HTR-8/SVneo (cell line): Measurements from ENCODE around the gene TMBIM1.

Experiments used
- DNase-seq: peaks from one replicate; pipeline ENCODE4 v3.0.0; 2011; ENCODE audit warnings: low spot score, mixed read lengths; ENCODE audit not compliant: insufficient read length
- FAIRE-seq: peaks from 2 replicates; lab custom pipeline; 2011; peaks lifted over from hg19 to GRCh38; lab: Jason Lieb, UNC

The TMBIM1 gene

GRCh38 chr2:218292048-218293014 is at the start of gene TMBIM1:
Gene TMBIM1, minus strand, starts transcription at chr2:218292503. Its CDS starts 10,362 bp downstream, at chr2:218282141.
- DNase-seq (peak; percentile 83), FAIRE-seq (no peak)

- FAIRE-seq = no peak
These were observed 49.1 kb upstream of the TMBIM1 start for GRCh38 chr2:218341381-218341780.

DNA sequence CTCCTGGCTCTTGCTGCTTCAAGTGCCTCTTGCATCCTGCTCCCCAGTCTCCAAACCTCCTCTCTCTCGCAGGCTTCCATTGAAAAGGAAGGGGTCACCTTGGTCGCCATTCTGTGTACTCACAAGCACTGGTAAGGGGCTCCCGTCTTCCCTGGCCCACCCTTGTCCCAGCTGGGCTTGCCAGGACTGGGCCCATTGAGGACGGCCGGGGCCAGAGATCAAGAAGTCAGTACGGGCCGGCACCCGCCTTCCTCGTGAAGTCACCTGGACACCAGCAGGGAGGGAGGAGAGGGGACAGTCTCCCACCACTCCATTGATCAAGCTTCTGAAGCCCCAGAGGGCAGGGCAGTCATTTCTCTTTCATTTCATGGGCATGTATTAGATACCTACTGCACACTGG is 48.4 kb upstream of the TMBIM1 start:
- DNase-seq = no peak
- FAIRE-seq = no peak

More at GRCh38 chr2:218341381-218341780, 49.1 kb upstream of the TMBIM1 start:
- DNase-seq = no peak

GRCh38 chr2:218334531-218334930 is 42.2 kb upstream of the TMBIM1 start:
- no peak for DNase-seq
- FAIRE-seq = no peak

GRCh38 chr2:218332920-218333645 is 40.8 kb upstream of the TMBIM1 start:
- no peak for FAIRE-seq
- DNase-seq = no peak

DNA sequence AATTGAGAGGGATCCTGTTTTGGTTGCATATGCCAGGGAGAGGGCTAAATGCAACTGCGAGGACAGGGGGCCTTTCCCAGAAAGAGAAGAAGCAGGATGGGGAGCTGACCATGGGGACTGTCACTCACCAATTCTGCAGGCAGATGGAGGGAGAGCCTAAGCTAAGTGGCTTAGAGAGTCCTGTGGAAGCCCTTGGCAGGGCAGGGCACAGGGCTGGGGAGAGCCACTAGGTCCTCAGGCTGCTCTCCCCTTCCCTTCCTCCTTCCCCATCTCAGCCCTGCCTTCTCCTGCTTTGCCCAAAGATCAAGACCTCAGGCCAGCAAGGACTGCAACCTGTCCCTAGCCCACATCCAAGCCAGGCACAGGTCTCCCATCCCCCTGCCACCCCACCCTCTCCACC is 40.0 kb upstream of the TMBIM1 start:
- FAIRE-seq (no peak), DNase-seq (no peak)

- no peak for DNase-seq
- no peak for FAIRE-seq
These were observed 39.4 kb upstream of the TMBIM1 start for GRCh38 chr2:218331745-218332144.

DNA sequence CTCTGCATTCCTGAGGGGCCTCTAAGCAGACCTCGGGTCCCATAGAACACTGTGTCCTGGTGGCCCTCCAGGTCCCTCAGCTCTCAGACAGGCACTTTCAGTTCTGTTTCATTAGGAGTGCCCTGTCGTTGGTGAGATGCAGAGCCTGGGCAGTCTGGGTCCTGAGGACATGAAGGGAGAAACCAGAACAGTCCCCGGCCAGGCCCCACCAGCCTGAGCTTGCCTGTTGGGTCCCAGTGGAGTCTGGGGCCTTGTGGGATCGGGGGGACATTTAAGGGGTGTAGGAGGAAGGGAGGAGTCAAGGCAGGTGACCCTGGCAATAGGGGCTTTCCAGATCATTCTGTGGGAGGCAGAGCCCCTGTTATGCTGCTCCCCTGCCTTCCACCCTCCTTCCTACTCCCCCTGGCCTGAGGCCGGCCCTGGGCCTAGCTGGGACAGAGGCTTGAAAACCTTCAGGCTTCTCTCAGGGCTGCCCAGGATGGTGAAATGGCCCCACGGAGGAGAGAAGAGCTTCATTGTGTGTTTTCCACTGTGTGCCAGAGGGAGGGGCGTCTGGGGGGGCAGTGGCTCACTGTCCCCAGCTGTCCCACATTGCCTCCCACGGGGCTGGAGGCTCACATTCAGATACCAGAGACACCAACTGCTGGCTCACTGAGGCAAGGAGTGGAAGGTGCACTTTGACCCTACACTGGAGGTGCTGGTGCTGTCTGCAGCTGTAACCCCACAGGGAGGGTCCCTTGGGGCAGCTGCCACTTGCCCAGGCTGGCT is 37.7 kb upstream of the TMBIM1 start:
- FAIRE-seq (no peak), DNase-seq (no peak)

DNA sequence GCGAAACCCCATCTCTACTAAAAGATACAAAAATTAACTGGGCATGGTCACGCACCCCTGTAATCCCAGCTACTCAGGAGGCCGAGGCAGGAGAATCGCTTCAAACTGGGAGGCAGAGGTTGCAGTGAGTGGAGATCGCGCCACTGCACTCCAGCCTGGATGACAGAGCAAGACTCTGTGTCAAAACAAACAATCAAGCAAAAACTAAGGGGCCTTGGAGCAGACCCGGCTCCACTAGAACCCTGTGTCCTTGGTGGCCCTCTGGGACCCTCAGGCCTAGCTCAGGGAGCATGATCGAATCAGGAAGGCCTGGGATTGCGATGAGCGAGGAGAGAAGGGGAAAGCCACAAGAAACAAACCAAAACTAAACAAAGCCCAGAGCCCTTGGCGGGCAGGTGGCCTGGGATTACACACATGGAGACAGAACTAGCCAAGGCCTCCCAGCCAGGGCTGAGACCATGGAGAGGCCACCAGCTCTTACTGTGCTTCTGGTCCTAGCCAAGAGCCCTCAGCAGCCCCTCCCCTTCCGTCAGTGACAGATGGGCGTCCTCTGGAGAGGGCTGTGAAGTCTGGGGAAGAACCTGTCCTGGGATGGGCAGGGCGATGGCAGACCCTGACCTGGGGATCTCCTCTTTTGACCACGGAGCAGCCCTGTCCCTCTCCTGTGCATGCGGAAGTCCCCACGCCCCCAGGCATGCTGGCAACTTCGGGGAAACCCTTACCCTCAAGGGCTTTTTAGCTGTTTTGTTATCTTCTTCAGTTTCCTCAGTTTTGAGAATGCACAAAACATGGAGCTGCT is 36.9 kb upstream of the TMBIM1 start:
- no peak for DNase-seq
- FAIRE-seq = no peak

- no peak for FAIRE-seq
- DNase-seq = no peak
These were observed 36.0 kb upstream of the TMBIM1 start for GRCh38 chr2:218328294-218328693.

GRCh38 chr2:218327451-218328210 is 35.3 kb upstream of the TMBIM1 start:
- FAIRE-seq (no peak), DNase-seq (no peak)

DNA sequence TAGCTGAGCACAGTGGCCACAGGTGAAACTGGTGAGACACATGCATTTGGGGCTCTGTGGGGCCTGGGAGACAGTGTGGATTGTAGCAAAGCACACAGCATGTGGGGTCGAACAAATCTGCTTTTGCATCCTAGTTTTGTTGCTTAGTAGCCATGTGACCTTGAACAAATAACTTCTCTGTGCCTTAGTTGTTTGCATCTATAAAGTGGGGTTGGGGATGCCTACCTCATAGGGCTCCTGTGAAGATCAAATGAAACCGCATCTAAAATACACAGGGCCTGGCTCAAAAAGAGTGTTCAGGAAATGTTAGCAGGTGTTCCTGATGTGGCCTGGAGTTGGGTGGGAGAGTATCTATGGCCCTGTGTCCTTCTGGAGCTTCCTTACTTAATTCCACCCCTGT is 34.0 kb upstream of the TMBIM1 start:
- DNase-seq (no peak), FAIRE-seq (no peak)

GRCh38 chr2:218325566-218326160 is 33.4 kb upstream of the TMBIM1 start:
- DNase-seq (no peak), FAIRE-seq (no peak)

- DNase-seq = peak; percentile 83
- FAIRE-seq = peak; percentile 66
These were observed 31.5 kb upstream of the TMBIM1 start for GRCh38 chr2:218323526-218324472.

DNA sequence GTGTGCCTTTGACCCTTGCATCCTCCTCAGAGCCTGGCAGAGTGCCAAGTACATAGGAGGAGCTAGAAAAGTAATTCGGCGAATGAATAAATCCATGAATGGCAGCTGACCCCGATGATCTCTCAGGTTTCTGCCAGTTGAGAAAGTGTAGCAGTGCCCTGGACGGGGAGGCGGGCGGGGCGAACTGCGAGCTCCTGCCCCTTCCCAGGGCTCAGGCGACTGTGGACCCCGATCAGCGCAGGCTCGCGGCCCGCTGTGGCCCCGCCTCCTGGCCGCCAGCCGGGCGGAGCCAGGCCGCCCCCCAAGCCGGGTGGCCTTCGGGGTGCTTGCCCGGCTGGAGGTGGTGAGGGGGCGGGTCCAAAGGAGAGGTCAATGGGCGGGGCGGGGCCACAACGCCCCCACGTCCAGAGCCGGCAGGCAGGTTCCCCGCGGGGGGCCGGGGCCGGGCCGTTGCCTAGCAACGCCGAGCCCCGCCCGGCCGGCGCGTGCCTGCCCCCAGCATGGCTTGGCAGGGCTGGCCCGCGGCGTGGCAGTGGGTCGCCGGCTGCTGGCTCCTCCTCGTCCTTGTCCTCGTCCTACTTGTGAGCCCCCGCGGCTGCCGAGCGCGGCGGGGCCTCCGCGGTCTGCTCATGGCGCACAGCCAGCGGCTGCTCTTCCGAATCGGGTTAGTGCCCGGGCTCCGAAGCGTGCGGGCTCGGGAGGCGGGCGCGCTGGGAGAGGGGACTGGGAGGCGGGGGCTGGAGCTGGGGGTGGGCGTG is 30.6 kb upstream of the TMBIM1 start:
- peak; percentile 78 for FAIRE-seq
- DNase-seq = peak; percentile 92

DNA sequence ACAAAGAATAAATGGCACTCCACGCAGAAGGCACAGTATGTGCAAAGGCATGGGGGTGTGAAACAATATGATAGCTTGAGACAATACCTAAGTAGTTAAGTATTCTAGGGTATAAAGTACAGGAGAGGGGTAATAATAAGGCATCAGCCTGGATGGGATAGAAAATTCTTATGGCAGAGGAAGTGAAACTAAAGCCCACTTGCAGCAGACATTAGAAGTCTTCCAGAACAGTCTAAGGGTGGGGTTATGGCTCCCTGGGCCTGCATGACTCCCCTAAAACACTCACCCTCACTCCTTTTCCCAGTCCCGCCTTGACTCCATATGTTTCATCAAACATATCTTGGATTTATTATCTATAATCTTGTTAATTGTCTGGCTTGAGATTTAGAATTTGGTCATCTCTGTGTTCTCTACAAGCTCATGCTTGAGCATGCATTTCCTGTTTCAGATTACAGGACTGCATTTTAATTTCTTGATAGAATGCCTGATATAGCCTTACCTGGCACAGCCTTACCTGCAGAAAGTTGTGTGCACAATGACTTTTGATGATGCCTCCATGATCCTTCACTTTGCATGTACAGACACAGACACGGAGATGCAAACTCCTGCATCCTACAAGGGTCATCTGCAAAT is 28.5 kb upstream of the TMBIM1 start:
- FAIRE-seq (no peak), DNase-seq (no peak)
